Bronchial epithelial cell (primary cell): ENCODE results near the gene ATG4B. TPM values are rescaled to one million over a fixed set of nuclear protein-coding genes. Genes with fewer than 3 reads are reported as not detected.

Experiments used
- DNase-seq: peaks from one replicate; pipeline ENCODE4 v3.0.0-alpha.2; 2010; ENCODE audit warnings: low read depth
- FAIRE-seq: peaks from 2 replicates; lab custom pipeline; 2011; peaks lifted over from hg19 to GRCh38; lab: Jason Lieb, UNC
- H3K27me3 ChIP-seq: 2 replicates; pipeline ENCODE4 v1.5.1; 2011; ENCODE audit warnings: low read length; ENCODE audit not compliant: control insufficient read depth, insufficient read depth
- H3K36me3 ChIP-seq: 2 replicates; pipeline ENCODE4 v1.5.1; 2011; ENCODE audit warnings: low read length; ENCODE audit not compliant: control insufficient read depth, insufficient read depth
- H3K4me3 ChIP-seq: 2 replicates; pipeline ENCODE4 v1.5.1; 2011; ENCODE audit warnings: mild to moderate bottlenecking, low read depth, low read length, control low read depth
- CTCF ChIP-seq: IDR thresholded peaks from 2 replicates; pipeline ENCODE4 v1.5.1; 2011; ENCODE audit warnings: mild to moderate bottlenecking, moderate library complexity, low read length, control low read depth, inconsistent platforms; ENCODE audit not compliant: insufficient read depth, severe bottlenecking
- total RNA-seq: library from RNA; depleted of rRNA; stranded (reverse); fragments of >200 nt; gene quantifications from 2 replicates; pipeline ENCODE4 v1.2.1, GENCODE V29; 2014

ATG4B gene
- total RNA-seq, 1 donor from 2014 or later: 51.3 TPM

DNA sequence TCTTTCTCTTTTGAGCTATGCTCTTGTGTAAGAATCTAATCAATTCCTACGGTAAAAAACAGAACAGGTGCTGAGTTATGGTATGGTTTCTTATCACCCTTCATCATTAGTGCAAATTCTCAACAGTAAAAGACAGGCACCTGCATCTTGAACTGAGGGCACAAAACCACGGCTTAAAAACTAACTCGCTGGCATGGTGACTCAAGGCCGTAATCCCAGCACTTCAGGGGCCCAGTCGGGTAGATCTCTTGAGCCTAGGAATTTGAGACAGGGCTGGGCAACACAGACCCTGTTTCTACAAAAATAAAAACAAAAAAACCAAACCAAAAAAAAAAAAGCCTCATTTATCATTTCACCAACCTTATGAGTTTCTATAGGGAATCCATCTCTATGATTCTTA, 33.8 kb upstream of the ATG4B start:
- Histone ChIP-seq H3K36me3 (peaks cover 25% of the 10 kb centered on the region), H3K27me3 (no peaks in the 10 kb centered on the region), H3K4me3 (no peak overlapping the region)
- DNase-seq (no peak), FAIRE-seq (no peak)
- no peak for TF ChIP-seq CTCF

GRCh38 chr2:241606186-241606585, 31.3 kb upstream of the ATG4B start:
- DNase-seq (no peak), FAIRE-seq (no peak)
- TF ChIP-seq CTCF: no peak
- Histone ChIP-seq H3K36me3 (peaks cover 24% of the 10 kb centered on the region), H3K27me3 (no peaks in the 10 kb centered on the region), H3K4me3 (no peak overlapping the region)

DNA sequence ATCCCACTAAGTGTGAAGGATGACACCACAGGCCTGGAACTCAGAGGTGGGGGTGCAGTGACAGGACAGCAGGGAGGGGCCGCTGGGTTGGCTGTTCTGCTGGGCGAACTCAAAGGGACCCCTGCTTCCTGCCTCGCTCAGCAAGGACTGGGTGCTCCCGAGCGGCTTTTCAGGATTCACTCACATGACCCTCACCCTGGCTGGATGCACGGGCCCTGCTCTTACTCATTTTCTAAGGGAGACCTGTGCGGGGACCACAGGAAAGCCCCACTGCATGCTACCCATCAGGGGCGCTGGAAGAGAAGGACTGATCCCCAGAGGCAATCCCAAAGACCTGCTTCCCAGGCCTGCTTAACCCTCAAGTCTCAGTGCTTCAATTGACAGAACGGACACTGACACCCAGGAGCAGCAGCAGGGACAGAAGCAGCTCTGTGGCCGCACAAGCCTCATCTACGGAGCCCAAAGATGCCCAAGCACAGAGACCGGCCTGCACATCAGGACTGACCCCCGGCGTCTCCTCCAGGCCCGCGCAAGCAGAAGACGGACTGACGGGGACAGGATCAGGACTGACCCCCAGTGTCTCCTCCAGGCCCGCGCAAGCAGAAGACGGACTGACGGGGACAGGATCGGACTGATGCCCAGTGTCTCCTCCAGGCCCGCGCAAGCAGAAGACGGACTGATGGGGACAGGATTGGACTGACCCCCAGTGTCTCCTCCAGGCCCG, 30.2 kb upstream of the ATG4B start:
- no peak for TF ChIP-seq CTCF
- Histone ChIP-seq H3K27me3 (no peaks in the 10 kb centered on the region), H3K36me3 (peaks cover 18% of the 10 kb centered on the region), H3K4me3 (no peak overlapping the region)
- FAIRE-seq (no peak), DNase-seq (no peak)

- FAIRE-seq: no peak
- H3K36me3 ChIP-seq: peaks cover 12% of the 10 kb centered on the region
- no peak for DNase-seq
- H3K27me3 ChIP-seq: no peaks in the 10 kb centered on the region
- no peak overlapping the region for H3K4me3 ChIP-seq
- TF ChIP-seq CTCF: no peak
Measured at GRCh38 chr2:241608881-241609280, 28.6 kb upstream of the ATG4B start.

DNA sequence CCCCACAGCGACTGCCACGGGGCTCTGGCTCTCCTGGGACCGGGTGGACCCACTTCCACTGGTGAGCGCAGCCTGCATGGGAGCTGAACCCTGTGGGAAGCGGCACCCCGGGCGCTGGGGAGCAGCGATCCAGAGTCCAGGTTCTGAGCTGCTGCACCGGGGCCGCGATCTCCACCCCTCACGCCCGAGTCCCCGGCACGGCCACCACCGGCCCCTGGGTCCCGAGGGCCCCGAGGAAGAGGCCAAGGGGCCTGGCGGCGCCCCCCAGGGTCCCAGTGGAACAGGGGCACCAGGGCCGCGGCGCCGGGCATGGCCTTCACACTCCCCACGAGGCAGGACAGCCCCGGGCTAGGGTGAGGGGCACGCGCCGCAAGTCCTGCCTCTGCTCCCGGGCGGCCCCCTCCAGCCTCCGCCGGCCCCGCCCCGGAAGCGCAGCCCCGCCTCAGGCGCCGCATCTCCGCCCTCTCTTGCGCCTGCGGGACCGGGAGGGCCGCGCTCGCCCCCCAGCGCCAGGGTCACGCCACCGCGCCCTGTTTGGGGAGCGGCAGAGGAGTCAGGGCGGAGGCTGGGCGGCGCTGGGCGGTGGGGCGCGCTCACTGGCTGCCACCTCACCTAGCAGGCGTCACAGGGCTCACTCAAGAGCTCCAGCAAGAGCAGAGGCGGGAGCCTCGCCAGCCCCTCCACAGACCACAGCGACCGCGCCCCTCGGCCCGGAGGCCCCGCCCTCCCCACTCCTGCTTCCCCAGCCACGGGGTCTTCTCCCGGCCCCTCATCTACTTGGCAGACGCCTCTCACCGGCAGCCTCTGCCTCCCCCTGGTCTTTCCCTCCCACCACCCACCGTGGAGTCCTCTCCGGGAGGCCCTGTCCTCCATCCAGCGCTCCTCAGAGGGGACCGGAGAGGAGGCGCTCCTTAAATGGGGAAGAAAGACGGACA, 27.4 kb upstream of the ATG4B start:
- Histone ChIP-seq H3K4me3 (peak overlapping the region; percentile 42), H3K27me3 (no peaks in the 10 kb centered on the region), H3K36me3 (peaks cover 12% of the 10 kb centered on the region)
- FAIRE-seq: no peak
- peak; percentile 72 for DNase-seq
- peak; percentile 52 for TF ChIP-seq CTCF
